Right ventricle myocardium inferior (tissue), 1 donor: ENCODE results near the gene KLHL2. TPM values are rescaled to one million over a fixed set of nuclear protein-coding genes. Genes with fewer than 3 reads are reported as not detected.
A peak's percentile ranks its signal among the peaks of the same experiment; 100 is the strongest.
"Not testable (repeated sequence)": the region's sequence is repeated elsewhere in the genome, so short reads cannot be mapped to it uniquely, and the experiment has no call there.

ENCODE experiments used
- ATAC-seq: fragments of 200-7000 bp; cut with Tn5 transposase; one replicate; pipeline ENCODE4 v1.9.1; 2020; ENCODE audit warnings: mild to moderate bottlenecking, moderate library complexity
- DNase-seq: peaks from one replicate; pipeline ENCODE4 v3.0.0; 2021; ENCODE audit errors: missing footprints
- intact Hi-C: fragments of 100-400 bp; cut with DNase I; formaldehyde crosslinking; loops from one replicate; pipeline ENCODE4 v1.11.0; 2022
- total RNA-seq: library from RNA; stranded (reverse); fragmentation: NEBNext Ultra II Directional; extraction: Animal tissue kit (Norgen Biotek cat#: 25700); gene quantifications from one replicate; pipeline ENCODE4 v1.2.1, GENCODE V29; 2021
- donor health status: DM: no; HTN: yes; CAD: no; lungs with severe emphysema.

The KLHL2 gene
- total RNA-seq, 1 donor from 2014 or later: 10.6 TPM

DNA sequence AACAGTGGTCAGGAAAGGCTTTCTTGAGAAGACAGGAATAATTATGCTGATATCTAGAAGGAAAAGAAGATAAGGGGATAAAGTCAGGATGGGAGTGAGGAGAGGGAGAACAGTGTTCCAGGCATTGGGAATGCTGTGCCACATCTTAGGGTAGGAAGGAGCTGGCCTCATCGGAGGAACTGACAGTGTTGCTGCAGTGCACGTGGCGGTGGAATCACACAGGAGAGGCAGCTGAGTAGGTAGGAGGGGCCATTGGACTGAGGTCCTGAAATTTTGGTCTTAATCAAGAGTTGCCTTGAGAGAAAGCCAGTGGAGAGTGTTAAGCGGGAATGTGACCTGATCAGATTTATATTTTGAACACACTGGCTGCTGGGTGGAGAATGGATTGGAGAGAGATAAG, 13.9 kb downstream of the KLHL2 start:
- ATAC-seq, intact Hi-C loops: not testable (repeated sequence)

GRCh38 chr4:165221993-165222650, 14.8 kb downstream of the KLHL2 start:
- DNase-seq, intact Hi-C loops: not testable (repeated sequence)
- peak; percentile 28 for ATAC-seq

More for the DNA sequence above, 13.9 kb downstream of the KLHL2 start:
- not testable (repeated sequence) for DNase-seq

DNA sequence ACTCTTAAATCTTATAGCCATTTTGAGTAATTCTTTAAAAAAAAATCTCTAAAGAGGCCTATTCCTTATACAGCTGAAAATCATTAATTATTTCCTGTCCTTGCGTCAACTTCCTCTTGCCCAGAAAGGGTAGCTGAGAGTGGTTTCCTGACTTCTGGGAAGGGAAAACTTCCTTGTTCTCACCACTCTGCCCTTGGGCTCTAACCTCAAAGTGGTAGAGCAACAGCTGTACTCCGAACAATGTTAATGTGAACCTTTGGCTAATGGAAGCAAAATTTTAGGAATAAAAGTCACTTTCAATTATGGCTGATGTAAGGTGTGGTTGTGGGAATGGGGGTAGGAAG, 15.3 kb downstream of the KLHL2 start:
- DNase-seq: no peak
- intact Hi-C loops: no loop called here
- peak; percentile 81 for ATAC-seq

- ATAC-seq, DNase-seq, intact Hi-C loops: not testable (repeated sequence)
Measured at GRCh38 chr4:165227401-165227800, 20.0 kb downstream of the KLHL2 start.

DNA sequence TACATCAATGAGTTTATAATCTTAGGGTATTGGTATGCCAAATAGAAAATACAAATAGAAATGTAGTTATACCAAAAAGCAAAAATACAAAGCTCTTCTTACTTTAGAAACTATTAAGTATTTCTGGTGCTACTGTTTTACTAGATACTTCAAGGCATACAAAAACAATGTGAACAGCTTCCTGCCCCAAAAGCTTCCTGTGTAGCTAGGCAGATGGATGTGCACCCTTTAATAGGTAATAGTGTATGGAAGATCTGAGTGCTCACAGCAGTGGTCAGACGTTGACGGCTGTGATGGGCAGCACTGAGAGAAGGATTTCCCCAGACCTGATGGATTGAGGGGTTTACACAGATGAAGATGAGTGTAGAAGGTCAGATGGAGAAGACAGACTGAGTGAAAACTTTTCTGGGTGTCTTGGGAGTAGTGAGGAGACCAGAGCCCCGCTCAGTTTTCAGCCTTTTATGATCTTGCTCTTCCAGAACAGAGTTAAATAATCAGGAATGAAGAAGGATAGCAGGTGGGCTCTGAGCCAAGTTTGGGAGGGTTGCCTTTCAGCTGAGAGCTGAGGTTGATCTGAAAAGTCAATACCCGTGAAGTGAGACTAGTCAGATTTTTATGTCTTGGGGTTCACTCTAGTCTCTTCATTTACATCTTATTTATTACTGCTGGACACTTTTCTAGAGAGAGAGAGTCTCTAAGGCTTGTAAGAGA, 22.3 kb downstream of the KLHL2 start:
- DNase-seq, intact Hi-C loops, ATAC-seq: not testable (repeated sequence)

- intact Hi-C loops, DNase-seq, ATAC-seq: not testable (repeated sequence)
Measured at GRCh38 chr4:165232623-165233433, 25.5 kb downstream of the KLHL2 start.

DNA sequence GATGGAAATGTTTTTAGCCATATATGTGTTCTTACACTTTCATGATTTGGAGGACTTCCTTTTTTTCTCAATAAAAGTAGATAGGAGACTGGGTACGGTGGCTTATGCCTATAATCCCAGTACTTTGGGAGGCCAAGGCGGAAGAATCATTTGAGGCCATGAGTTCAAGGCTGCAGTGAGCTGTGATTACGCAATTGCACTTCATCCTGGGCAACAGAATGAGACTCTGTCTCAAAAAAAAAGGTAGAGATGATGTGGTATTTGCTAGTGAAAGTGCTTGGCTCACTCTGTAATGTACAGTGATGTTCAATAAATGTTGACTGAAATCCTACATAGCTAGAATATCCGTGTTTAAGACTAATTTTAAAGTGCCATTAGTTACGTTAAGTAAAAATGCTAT, 27.4 kb downstream of the KLHL2 start:
- intact Hi-C loops: no loop called here
- DNase-seq (no peak), ATAC-seq (no peak)

DNA sequence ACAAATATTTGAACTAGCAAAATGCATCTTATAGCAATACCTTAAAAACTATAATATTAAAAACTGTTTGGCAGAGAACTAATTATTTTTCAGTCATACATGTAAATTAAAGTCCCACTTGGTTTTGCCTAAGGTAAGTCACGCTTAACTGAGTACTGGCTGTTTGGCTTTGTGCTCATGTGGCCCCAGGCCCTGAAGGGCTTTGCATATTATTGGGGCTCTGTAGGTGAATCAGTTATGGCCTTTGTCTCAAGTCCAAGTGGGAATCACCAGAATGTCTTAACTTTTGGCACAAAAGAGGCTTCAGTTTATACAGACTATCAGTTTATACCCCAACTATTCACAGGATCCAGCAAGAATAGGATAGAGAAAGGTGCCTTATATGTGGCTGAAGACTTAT, 29.5 kb downstream of the KLHL2 start:
- ATAC-seq, intact Hi-C loops, DNase-seq: not testable (repeated sequence)

DNA sequence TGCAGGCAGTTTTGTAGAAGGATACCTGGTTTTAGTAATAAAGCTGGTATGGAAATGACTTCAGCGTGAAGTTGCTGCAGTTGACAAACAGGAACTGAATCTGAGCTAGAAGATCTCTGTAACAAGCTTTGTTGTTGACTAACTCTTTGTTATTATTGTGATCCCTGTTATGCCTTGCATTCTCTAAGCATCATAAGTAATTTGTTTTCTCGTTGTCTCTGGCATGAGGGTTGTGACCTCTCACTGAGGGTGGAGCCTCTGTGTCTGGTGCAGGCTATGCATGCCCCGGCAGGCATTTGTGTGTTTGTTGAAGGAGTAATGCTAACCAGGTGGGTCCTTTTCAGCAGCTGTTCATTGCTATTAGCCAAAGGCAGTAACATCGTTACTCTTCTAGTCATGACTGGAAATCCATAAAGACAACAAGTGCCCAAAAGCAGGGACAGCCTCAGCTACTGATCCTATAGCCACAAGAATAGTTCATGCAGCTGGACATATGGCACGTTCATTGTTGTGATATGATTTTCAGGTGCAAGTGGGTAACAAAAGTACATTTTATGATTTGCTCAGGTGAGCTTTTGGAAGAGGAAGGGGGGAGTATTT, 30.8 kb downstream of the KLHL2 start:
- DNase-seq, ATAC-seq, intact Hi-C loops: not testable (repeated sequence)

- DNase-seq, ATAC-seq, intact Hi-C loops: not testable (repeated sequence)
Measured at GRCh38 chr4:165240761-165241160, 33.4 kb downstream of the KLHL2 start.

DNA sequence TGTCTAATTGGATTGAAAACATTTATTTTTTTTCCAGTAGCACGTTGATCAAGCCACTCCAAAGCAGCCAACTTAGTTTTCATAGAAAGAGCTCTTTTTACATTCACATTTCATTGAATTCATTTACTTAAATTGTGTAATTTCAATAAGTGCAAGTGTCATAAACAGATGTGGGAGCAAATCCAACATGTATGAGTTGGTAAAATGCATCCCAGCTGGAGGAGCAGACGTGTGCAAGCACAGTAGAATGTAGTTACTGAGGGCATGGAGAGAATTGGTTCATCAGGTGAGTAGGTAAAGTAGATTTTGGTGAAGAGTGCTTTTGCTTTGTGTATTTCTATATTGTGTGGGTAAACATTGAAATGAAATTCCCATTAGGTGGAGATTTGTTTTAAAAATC, 36.8 kb downstream of the KLHL2 start:
- DNase-seq, ATAC-seq, intact Hi-C loops: not testable (repeated sequence)

- ATAC-seq, intact Hi-C loops: not testable (repeated sequence)
- DNase-seq: peak; percentile 56
Measured at GRCh38 chr4:165244587-165245186, 37.3 kb downstream of the KLHL2 start.

- intact Hi-C loops: no loop called here
- DNase-seq (no peak), ATAC-seq (no peak)
Measured at GRCh38 chr4:165248102-165248501, 40.7 kb downstream of the KLHL2 start.

DNA sequence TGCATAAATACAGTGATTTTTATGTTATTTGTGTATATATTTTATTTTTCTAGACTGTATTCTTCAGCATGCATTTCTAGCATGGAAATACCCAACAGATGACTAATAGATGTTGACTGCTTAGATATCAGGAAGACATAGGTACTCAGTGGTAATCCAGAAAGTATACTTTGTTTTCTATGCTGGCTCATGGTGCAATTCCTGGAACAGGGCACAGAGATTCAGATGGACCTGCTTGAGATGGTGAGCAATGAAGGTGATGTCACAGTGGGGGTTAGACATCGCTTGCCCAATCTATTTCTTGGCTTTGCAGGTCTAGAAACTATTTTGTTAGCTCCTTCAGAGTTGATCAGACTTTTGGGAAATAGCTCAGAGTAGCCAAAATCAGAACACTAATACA, 41.5 kb downstream of the KLHL2 start:
- ATAC-seq: not testable (repeated sequence)

DNA sequence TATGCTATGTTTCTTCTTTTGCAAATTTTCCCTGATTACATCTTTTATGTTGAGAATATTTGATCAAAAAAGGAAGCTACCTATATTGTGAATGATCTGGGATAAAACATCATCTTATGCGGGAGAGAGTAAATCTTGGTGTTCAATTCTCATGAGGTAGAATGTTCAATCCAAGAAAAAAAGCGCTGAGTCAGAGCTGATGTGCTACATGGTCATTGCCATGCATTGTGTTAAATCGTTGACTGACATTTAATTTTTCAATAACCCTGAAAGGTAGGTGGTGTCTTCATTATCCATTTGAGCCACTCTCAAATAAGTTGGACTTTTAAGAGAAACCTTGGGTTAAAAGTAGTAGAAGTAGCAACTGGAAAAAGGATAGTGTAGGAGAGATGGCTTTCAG, 47.4 kb downstream of the KLHL2 start:
- DNase-seq, ATAC-seq, intact Hi-C loops: not testable (repeated sequence)

More for the DNA sequence above, 41.5 kb downstream of the KLHL2 start:
- intact Hi-C loops, DNase-seq: not testable (repeated sequence)

DNA sequence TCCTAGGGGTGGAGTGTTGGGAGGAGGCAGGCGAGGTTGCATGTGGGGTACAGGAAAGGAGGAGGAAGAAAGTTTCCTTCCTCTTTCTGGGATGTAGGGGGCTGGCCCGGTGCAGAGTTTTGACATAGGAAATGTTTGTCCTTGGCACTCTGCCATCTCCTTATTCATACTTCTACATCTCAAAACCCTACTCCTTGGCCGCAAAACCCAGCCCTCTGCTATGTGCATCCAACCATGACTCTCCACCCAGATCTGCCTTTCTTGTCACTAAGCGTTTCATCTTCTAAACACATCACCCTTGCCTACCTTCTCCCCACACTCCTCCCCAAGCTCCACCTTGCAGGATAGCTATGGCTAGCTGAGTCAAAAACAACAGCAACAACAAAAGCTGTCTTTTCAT, 48.1 kb downstream of the KLHL2 start:
- intact Hi-C loops: not testable (repeated sequence)
- ATAC-seq (peak; percentile 57), DNase-seq (peak; percentile 67)

DNA sequence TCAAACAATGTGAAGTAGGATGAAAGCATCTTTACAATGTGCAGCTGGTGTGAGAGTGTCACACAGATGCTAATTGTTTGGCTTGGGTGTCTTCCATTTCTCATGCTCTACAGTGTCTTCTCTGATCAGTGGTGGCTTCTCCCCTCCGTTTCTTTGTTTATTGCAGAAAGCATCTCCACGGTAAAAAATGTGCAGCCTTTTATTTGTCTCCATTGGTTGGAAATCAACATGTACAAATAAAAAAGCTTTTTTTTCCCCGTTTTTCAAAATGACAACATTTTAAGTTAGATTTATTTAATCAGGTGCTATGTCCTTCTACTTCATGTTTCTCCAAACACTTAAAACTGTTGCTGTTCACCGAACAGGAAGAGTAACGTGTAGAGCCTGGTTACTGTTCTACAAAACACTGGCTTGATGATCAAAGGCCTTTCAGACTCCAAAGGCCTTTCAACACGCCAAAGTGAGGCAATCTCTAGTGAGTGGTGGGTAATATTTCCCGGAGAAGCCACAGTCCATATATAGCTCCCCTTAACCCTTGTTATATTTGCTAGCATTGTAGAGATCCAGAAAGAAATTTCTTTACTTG, 48.8 kb downstream of the KLHL2 start:
- peak; percentile 89 for ATAC-seq
- intact Hi-C loops: not testable (repeated sequence)

DNA sequence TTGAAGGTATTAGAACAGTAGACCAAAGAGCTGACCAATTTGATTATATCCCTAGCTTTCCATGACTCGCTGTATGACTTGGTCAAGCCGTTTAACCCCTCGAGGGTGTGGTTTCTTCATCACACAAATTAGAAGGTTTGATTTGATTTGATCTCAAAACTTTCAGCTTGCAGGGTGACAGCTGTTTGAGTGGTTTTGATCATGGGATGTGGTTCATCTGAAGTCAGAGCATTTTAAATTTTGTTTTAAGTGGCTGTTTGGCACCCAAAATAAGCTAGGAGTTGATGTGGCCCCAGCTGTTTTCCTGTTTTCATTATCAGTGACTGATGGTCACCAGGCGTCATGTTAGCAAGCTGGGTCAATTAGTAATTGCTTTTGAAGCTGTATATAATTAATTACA, 52.4 kb downstream of the KLHL2 start:
- intact Hi-C loops, ATAC-seq, DNase-seq: not testable (repeated sequence)

More for the DNA sequence above, 48.8 kb downstream of the KLHL2 start:
- DNase-seq: not testable (repeated sequence)
